Mesendoderm (in vitro differentiated cells): ENCODE measurements around the gene PLG.
"Not testable (repeated sequence)": the region's sequence is repeated elsewhere in the genome, so short reads cannot be mapped to it uniquely, and the experiment has no call there.

Source experiments
- DNase-seq: peaks from one replicate; pipeline ENCODE4 v3.0.0; 2013
- H2AK5ac ChIP-seq: 2 replicates; pipeline ENCODE4 v1.6.1; 2013; ENCODE audit warnings: low read length, inconsistent platforms
- H2BK120ac ChIP-seq: 2 replicates; pipeline ENCODE4 v1.6.1; 2013; ENCODE audit warnings: low read depth, mild to moderate bottlenecking, low read length, moderate library complexity, mixed read lengths
- H2BK15ac ChIP-seq: replicated peaks from 2 replicates; pipeline ENCODE4 v1.6.1; 2013; ENCODE audit warnings: low read depth, mild to moderate bottlenecking, moderate library complexity
- H2BK5ac ChIP-seq: 2 replicates; pipeline ENCODE4 v1.6.1; 2013; ENCODE audit warnings: low read length, inconsistent platforms
- H3K18ac ChIP-seq: 2 replicates; pipeline ENCODE4 v1.6.1; 2013; ENCODE audit warnings: mild to moderate bottlenecking, low read length, mixed read lengths
- H3K23ac ChIP-seq: one replicate; pipeline ENCODE4 v1.6.1; 2013; ENCODE audit warnings: low read length
- H3K27ac ChIP-seq: 2 replicates; pipeline ENCODE4 v1.5.1; 2013; ENCODE audit warnings: low read depth, mild to moderate bottlenecking, inconsistent platforms, low read length, moderate library complexity
- H3K27me3 ChIP-seq: 2 replicates; pipeline ENCODE4 v1.6.1; 2013; ENCODE audit warnings: low read length, control low read depth, mild to moderate bottlenecking, inconsistent platforms; ENCODE audit not compliant: insufficient read depth, poor library complexity
- H3K36me3 ChIP-seq: 2 replicates; pipeline ENCODE4 v1.6.1; 2013; ENCODE audit warnings: low read length, inconsistent platforms; ENCODE audit not compliant: control insufficient read depth, insufficient read depth
- H3K4ac ChIP-seq: one replicate; pipeline ENCODE4 v1.6.1; 2013; ENCODE audit warnings: low read depth, mild to moderate bottlenecking, low read length, moderate library complexity
- H3K4me1 ChIP-seq: 2 replicates; pipeline ENCODE4 v1.6.1; 2013; ENCODE audit warnings: low read depth, low read length, inconsistent platforms; ENCODE audit not compliant: control insufficient read depth
- H3K4me2 ChIP-seq: 2 replicates; pipeline ENCODE4 v1.6.1; 2013; ENCODE audit warnings: low read length
- H3K4me3 ChIP-seq: 2 replicates; pipeline ENCODE4 v1.5.1; 2013; ENCODE audit warnings: mild to moderate bottlenecking, low read length
- H3K56ac ChIP-seq: one replicate; pipeline ENCODE4 v1.6.1; 2013; ENCODE audit warnings: low read length
- H3K79me1 ChIP-seq: 2 replicates; pipeline ENCODE4 v1.6.1; 2013; ENCODE audit warnings: low read length, inconsistent platforms
- H3K79me2 ChIP-seq: 2 replicates; pipeline ENCODE4 v1.6.1; 2013; ENCODE audit warnings: mild to moderate bottlenecking, low read length; ENCODE audit not compliant: control insufficient read depth, insufficient read depth
- H3K9ac ChIP-seq: 2 replicates; pipeline ENCODE4 v1.6.1; 2013; ENCODE audit warnings: low read length, inconsistent platforms
- H4K5ac ChIP-seq: one replicate; pipeline ENCODE4 v1.6.1; 2013; ENCODE audit warnings: low read length
- H4K8ac ChIP-seq: one replicate; pipeline ENCODE4 v1.6.1; 2013; ENCODE audit warnings: low read depth, mild to moderate bottlenecking, control low read depth, low read length, moderate library complexity
- WGBS: extraction: QIAGEN DNeasy Blood & Tissue Kit; methylation state at CpG from one replicate; pipeline ENCODE4 v1.1.7; 2013; ENCODE audit warnings: low lambda C conversion rate, missing lambda C conversion rate; ENCODE audit not compliant: insufficient coverage; ENCODE audit errors: extremely low coverage; 5-methylcytosine and 5-hydroxymethylcytosine counted together

PLG gene

GRCh38 chr6:160679402-160679769 lies 22.7 kb upstream of the PLG start:
- WGBS: no CpG with 5 or more reads among the region's 14 CpGs

GRCh38 chr6:160685101-160685761 lies 16.8 kb upstream of the PLG start:
- H4K5ac ChIP-seq, H3K4me1 ChIP-seq, H3K36me3 ChIP-seq, H3K27me3 ChIP-seq, H3K4me2 ChIP-seq, H3K56ac ChIP-seq, H3K4ac ChIP-seq, H3K18ac ChIP-seq, H3K9ac ChIP-seq, H2BK15ac ChIP-seq, H3K79me1 ChIP-seq, H2BK5ac ChIP-seq, H3K23ac ChIP-seq, H3K79me2 ChIP-seq, DNase-seq, H2BK120ac ChIP-seq, H2AK5ac ChIP-seq, H4K8ac ChIP-seq, H3K4me3 ChIP-seq, H3K27ac ChIP-seq: not testable (repeated sequence)
- no CpG with 5 or more reads among the region's 32 CpGs for WGBS

More at GRCh38 chr6:160679402-160679769, 22.7 kb upstream of the PLG start:
- Histone ChIP-seq H3K79me2 (no peaks in the 10 kb centered on the region), H2BK120ac (no peak overlapping the region), H3K4me1 (no peaks in the 10 kb centered on the region), H2BK15ac (no peak overlapping the region), H3K23ac (no peak overlapping the region), H3K4me2 (peak overlapping the region; percentile 26), H3K79me1 (no peaks in the 10 kb centered on the region), H3K27me3 (no peaks in the 10 kb centered on the region), H4K8ac (no peak overlapping the region), H3K4me3 (no peak overlapping the region), H2BK5ac (no peak overlapping the region), H3K9ac (no peak overlapping the region), H3K36me3 (no peaks in the 10 kb centered on the region), H3K27ac (no peak overlapping the region), H2AK5ac (no peak overlapping the region), H4K5ac (no peak overlapping the region), H3K18ac (no peak overlapping the region), H3K4ac (no peak overlapping the region), H3K56ac (peak overlapping the region; percentile 60)
- peak; percentile 39 for DNase-seq

GRCh38 chr6:160685762-160686450 lies 16.1 kb upstream of the PLG start:
- Histone ChIP-seq H3K4me1 (no peaks in the 10 kb centered on the region), H2BK5ac (no peak overlapping the region), H2BK15ac (no peak overlapping the region), H2BK120ac (no peak overlapping the region), H3K23ac (no peak overlapping the region), H3K18ac (no peak overlapping the region), H3K4me2 (no peak overlapping the region), H4K8ac (no peak overlapping the region), H3K9ac (no peak overlapping the region), H2AK5ac (no peak overlapping the region), H3K79me1 (no peaks in the 10 kb centered on the region), H3K56ac (no peak overlapping the region), H3K27me3 (no peaks in the 10 kb centered on the region), H4K5ac (no peak overlapping the region), H3K27ac (no peak overlapping the region), H3K4ac (no peak overlapping the region), H3K4me3 (no peak overlapping the region), H3K36me3 (no peaks in the 10 kb centered on the region), H3K79me2 (no peaks in the 10 kb centered on the region)
- no peak for DNase-seq
- no CpG with 5 or more reads among the region's 5 CpGs for WGBS

GRCh38 chr6:160690458-160690857 lies 11.6 kb upstream of the PLG start:
- Histone ChIP-seq H3K9ac (no peak overlapping the region), H3K79me2 (no peaks in the 10 kb centered on the region), H2AK5ac (no peak overlapping the region), H2BK5ac (no peak overlapping the region), H3K4ac (no peak overlapping the region), H3K79me1 (no peaks in the 10 kb centered on the region), H3K18ac (no peak overlapping the region), H3K56ac (no peak overlapping the region), H3K4me1 (no peaks in the 10 kb centered on the region), H3K27me3 (no peaks in the 10 kb centered on the region), H3K36me3 (no peaks in the 10 kb centered on the region), H3K27ac (no peak overlapping the region), H3K23ac (peak overlapping the region; percentile 66), H4K5ac (no peak overlapping the region), H2BK120ac (no peak overlapping the region), H2BK15ac (no peak overlapping the region), H3K4me2 (no peak overlapping the region), H4K8ac (no peak overlapping the region), H3K4me3 (no peak overlapping the region)
- WGBS: no CpG with 5 or more reads among the region's 9 CpGs
- DNase-seq: no peak

- no peak overlapping the region for H2BK5ac ChIP-seq
- H2BK15ac ChIP-seq: no peak overlapping the region
- H3K79me1 ChIP-seq: no peaks in the 10 kb centered on the region
- H3K27me3 ChIP-seq: no peaks in the 10 kb centered on the region
- no peak overlapping the region for H2AK5ac ChIP-seq
- H3K18ac ChIP-seq: no peak overlapping the region
- no peak overlapping the region for H3K56ac ChIP-seq
- no peak overlapping the region for H2BK120ac ChIP-seq
- no peak for DNase-seq
- no peak overlapping the region for H4K8ac ChIP-seq
- H3K4me2 ChIP-seq: no peak overlapping the region
- no peak overlapping the region for H3K9ac ChIP-seq
- H3K79me2 ChIP-seq: no peaks in the 10 kb centered on the region
- no peak overlapping the region for H3K23ac ChIP-seq
- no peak overlapping the region for H3K4ac ChIP-seq
- H3K4me1 ChIP-seq: no peaks in the 10 kb centered on the region
- H4K5ac ChIP-seq: no peak overlapping the region
- H3K36me3 ChIP-seq: no peaks in the 10 kb centered on the region
- H3K4me3 ChIP-seq: no peak overlapping the region
- H3K27ac ChIP-seq: no peak overlapping the region
- no CpG with 5 or more reads among the region's 5 CpGs for WGBS
Measured at GRCh38 chr6:160691617-160692016, 10.4 kb upstream of the PLG start.
